H1 (cell line): Measurements from ENCODE around the gene CHAD. TPM values are rescaled to one million over a fixed set of nuclear protein-coding genes. Genes with fewer than 3 reads are reported as not detected.

ENCODE experiments used
- CTCF ChIA-PET: fragments of 300-600 bp; sonication (Branson Sonifier 250); formaldehyde crosslinking; loops from one replicate; lab custom pipeline; 2021; ENCODE audit not compliant: partially characterized antibody; lab: Charles Lee
- POLR2A ChIA-PET: fragments of 300-600 bp; sonication (Branson Sonifier 250); formaldehyde crosslinking; loops from one replicate; lab custom pipeline; 2021; ENCODE audit warnings: inconsistent platforms; ENCODE audit not compliant: partially characterized antibody; lab: Charles Lee
- DNase-seq, 2 experiments: peaks; one replicate each; pipeline versions ENCODE4 v3.0.0 to v3.0.0-alpha.2; 2010 to 2022; ENCODE audit warnings: low spot score in 2 of 2, low read depth in 1 of 2, mixed read lengths in 1 of 2
- FAIRE-seq: peaks from 2 replicates; lab custom pipeline; 2011; peaks lifted over from hg19 to GRCh38; lab: Jason Lieb, UNC
- H2AFZ ChIP-seq: 2 replicates; pipeline ENCODE4 v1.8.1; 2012; ENCODE audit warnings: low read length, inconsistent platforms
- H2AK5ac ChIP-seq: 2 replicates; pipeline ENCODE4 v1.6.1; 2013; ENCODE audit warnings: low read depth, low read length
- H2BK120ac ChIP-seq: replicated peaks from 2 replicates; pipeline ENCODE3; 2013; ENCODE audit warnings: low read depth, low read length, inconsistent platforms
- H2BK12ac ChIP-seq: 2 replicates; pipeline ENCODE4 v1.6.1; 2013; ENCODE audit warnings: low read depth, low read length
- H2BK15ac ChIP-seq: 2 replicates; pipeline ENCODE4 v1.6.1; 2013; ENCODE audit warnings: low read length
- H2BK20ac ChIP-seq: 2 replicates; pipeline ENCODE4 v1.6.1; 2013; ENCODE audit warnings: low read length
- H2BK5ac ChIP-seq: 2 replicates; pipeline ENCODE4 v1.6.1; 2013; ENCODE audit warnings: low read depth, low read length
- H3K14ac ChIP-seq: 2 replicates; pipeline ENCODE4 v1.6.1; 2013; ENCODE audit warnings: inconsistent platforms; ENCODE audit not compliant: insufficient read length
- H3K18ac ChIP-seq: 2 replicates; pipeline ENCODE4 v1.6.1; 2013; ENCODE audit warnings: low read length; ENCODE audit errors: extremely low read depth
- H3K23ac ChIP-seq: 2 replicates; pipeline ENCODE4 v1.6.1; 2013; ENCODE audit warnings: inconsistent platforms; ENCODE audit not compliant: insufficient read length
- H3K23me2 ChIP-seq: 2 replicates; pipeline ENCODE4 v1.6.1; 2013; ENCODE audit warnings: low read depth, low read length
- H3K27ac ChIP-seq: 2 replicates; pipeline ENCODE4 v1.6.1; 2011; ENCODE audit warnings: low read depth, low read length, inconsistent platforms
- H3K27me3 ChIP-seq, 4 experiments: replicated peaks in 1 of 4; 1 replicate in 1 of 4; 2 replicates in 3 of 4; pipeline versions ENCODE4 v1.6.1 to v1.8.1; 2011 to 2013; ENCODE audit warnings: low read length in 3 of 4, mild to moderate bottlenecking in 3 of 4, inconsistent platforms in 2 of 4, mixed read lengths in 2 of 4, moderate library complexity in 1 of 4; ENCODE audit not compliant: control insufficient read depth in 3 of 4, insufficient read depth in 3 of 4; ENCODE audit errors: extremely low read depth in 1 of 4
- H3K36me3 ChIP-seq, 4 experiments: 2 replicates each; pipeline versions ENCODE4 v1.6.1 to v1.8.1; 2011 to 2013; ENCODE audit warnings: mild to moderate bottlenecking in 4 of 4, low read length in 3 of 4, moderate library complexity in 2 of 4, control low read depth in 1 of 4, inconsistent platforms in 1 of 4; ENCODE audit not compliant: insufficient read depth in 4 of 4, control insufficient read depth in 2 of 4
- H3K4ac ChIP-seq: replicated peaks from 2 replicates; pipeline ENCODE3; 2013; ENCODE audit warnings: low read length, low read depth, mixed read lengths, inconsistent platforms; ENCODE audit not compliant: insufficient read length
- H3K4me1 ChIP-seq, 4 experiments: replicated peaks in 1 of 4; 1 replicate in 1 of 4; 2 replicates in 3 of 4; pipeline versions ENCODE4 v1.6.1 to v1.8.1; 2011 to 2013; ENCODE audit warnings: low read length in 3 of 4, inconsistent platforms in 2 of 4, mixed read lengths in 1 of 4; ENCODE audit not compliant: insufficient read depth in 4 of 4, control insufficient read depth in 3 of 4
- H3K4me2 ChIP-seq, 2 experiments: 2 replicates each; pipeline versions ENCODE4 v1.6.1 to v1.8.1; 2011 to 2013; ENCODE audit warnings: low read depth in 2 of 2, low read length in 2 of 2, control low read depth in 1 of 2, inconsistent platforms in 1 of 2, mild to moderate bottlenecking in 1 of 2; ENCODE audit not compliant: insufficient read depth in 1 of 2
- H3K4me3 ChIP-seq, 4 experiments: fragments of 200-600, 300-600 bp in 1 of 4; sonication (generic), shearing (Covaris generic), sonication (Bioruptor Twin) in 1 of 4; 2 replicates each; pipeline versions ENCODE4 v1.5.1 to v1.8.1; 2011 to 2016; ENCODE audit warnings: low read length in 4 of 4, low read depth in 3 of 4, control low read depth in 2 of 4, inconsistent platforms in 2 of 4, mild to moderate bottlenecking in 2 of 4, mixed read lengths in 1 of 4, moderate library complexity in 1 of 4; ENCODE audit not compliant: insufficient read depth in 2 of 4; ENCODE audit errors: extremely low read depth in 1 of 4
- H3K56ac ChIP-seq: replicated peaks from 2 replicates; pipeline ENCODE3; 2013; ENCODE audit warnings: low read depth, mild to moderate bottlenecking, mixed read lengths, low read length, inconsistent platforms; ENCODE audit not compliant: insufficient read length
- H3K79me1 ChIP-seq: 2 replicates; pipeline ENCODE4 v1.6.1; 2013; ENCODE audit warnings: low read depth, low read length, control low read depth
- H3K79me2 ChIP-seq, 2 experiments: 2 replicates each; pipeline versions ENCODE4 v1.6.1 to v1.8.1; 2012 to 2013; ENCODE audit warnings: low read length in 2 of 2, mild to moderate bottlenecking in 2 of 2, inconsistent platforms in 1 of 2; ENCODE audit not compliant: insufficient read depth in 2 of 2, control insufficient read depth in 1 of 2
- H3K9ac ChIP-seq, 4 experiments: replicated peaks in 1 of 4; 1 replicate in 1 of 4; 2 replicates in 3 of 4; pipeline versions ENCODE4 v1.6.1 to v1.8.1; 2011 to 2013; ENCODE audit warnings: low read depth in 3 of 4, low read length in 3 of 4, control low read depth in 2 of 4, mild to moderate bottlenecking in 2 of 4, moderate library complexity in 2 of 4, inconsistent platforms in 1 of 4; ENCODE audit errors: extremely low read depth in 1 of 4
- H3K9me3 ChIP-seq, 2 experiments: 2 replicates each; pipeline versions ENCODE4 v1.6.1 to v1.8.1; 2012 to 2013; ENCODE audit warnings: mild to moderate bottlenecking in 2 of 2, moderate library complexity in 2 of 2, control low read depth in 1 of 2, inconsistent platforms in 1 of 2, low read depth in 1 of 2, low read length in 1 of 2, mixed read lengths in 1 of 2; ENCODE audit not compliant: insufficient read depth in 2 of 2
- H4K20me1 ChIP-seq, 2 experiments: replicated peaks in 1 of 2; 2 replicates each; pipeline versions ENCODE3 to v1.8.1; 2011 to 2013; ENCODE audit warnings: inconsistent platforms in 2 of 2, low read length in 2 of 2, mild to moderate bottlenecking in 1 of 2; ENCODE audit not compliant: insufficient read depth in 2 of 2, control insufficient read depth in 1 of 2
- H4K5ac ChIP-seq: 2 replicates; pipeline ENCODE4 v1.6.1; 2013; ENCODE audit warnings: low read length, low read depth, mixed read lengths, inconsistent platforms; ENCODE audit not compliant: insufficient read length
- H4K8ac ChIP-seq: 2 replicates; pipeline ENCODE4 v1.8.0; 2013; ENCODE audit warnings: mild to moderate bottlenecking, moderate library complexity, low read length, inconsistent platforms; ENCODE audit not compliant: insufficient read depth; ENCODE audit errors: extremely low read depth
- H4K91ac ChIP-seq: replicated peaks from 2 replicates; pipeline ENCODE3; 2013; ENCODE audit warnings: low read length, mixed read lengths, inconsistent platforms; ENCODE audit not compliant: insufficient read length
- CBX5 ChIP-seq: fragments of 300-800, 300-1000 bp; sonication (generic); IDR thresholded peaks from 2 replicates; pipeline ENCODE4 v1.7.1; 2016; ENCODE audit warnings: antibody characterized with exemption, low read length, low read depth
- CREB1 ChIP-seq: IDR thresholded peaks from 2 replicates; pipeline ENCODE4 v1.6.1; 2012; ENCODE audit warnings: inconsistent platforms
- CTBP2 ChIP-seq: IDR thresholded peaks from 2 replicates; pipeline ENCODE4 v1.7.0; 2011; ENCODE audit warnings: borderline replicate concordance, mild to moderate bottlenecking, moderate library complexity, mixed read lengths, low read length; ENCODE audit not compliant: insufficient read depth, insufficient read length
- KDM4A ChIP-seq: IDR thresholded peaks from one replicate; pipeline ENCODE4 v1.7.1; 2012; ENCODE audit warnings: low read depth, mild to moderate bottlenecking, moderate library complexity, low read length, inconsistent platforms; ENCODE audit not compliant: severe bottlenecking
- NRF1 ChIP-seq: IDR thresholded peaks from 2 replicates; pipeline ENCODE4 v1.6.1; 2011; ENCODE audit warnings: mild to moderate bottlenecking, low read depth, low read length, improper control_type of control experiment
- POLR2A ChIP-seq, 2 experiments: IDR thresholded peaks; 1 replicate in 1 of 2; 2 replicates in 1 of 2; pipeline ENCODE4 v1.6.1; 2011; ENCODE audit warnings: low read depth in 2 of 2, low read length in 2 of 2, mild to moderate bottlenecking in 2 of 2; ENCODE audit errors: control extremely low read depth in 1 of 2
- WGBS, 2 experiments: shearing (Covaris generic) in 1 of 2; methylation state at CpG; one replicate each; pipeline versions ENCODE4 v1.1.6 to v1.1.7; 2013 to 2015; ENCODE audit warnings: low lambda C conversion rate in 2 of 2, mixed read lengths in 2 of 2, inconsistent platforms in 1 of 2, low coverage in 1 of 2, missing lambda C conversion rate in 1 of 2; ENCODE audit not compliant: insufficient replicate concordance in 2 of 2, insufficient coverage in 1 of 2, insufficient read length in 1 of 2; ENCODE audit errors: extremely low coverage in 1 of 2, missing lambda C conversion rate in 1 of 2; 5-methylcytosine and 5-hydroxymethylcytosine counted together
- polyA plus RNA-seq, 7 experiments: library from polyadenylated mRNA; depleted of rRNA in 3 of 7; stranded (reverse) in 5 of 7; unstranded in 2 of 7; fragments of >200 nt in 5 of 7; fragments of 200-250 nt in 2 of 7; gene quantifications; 1 replicate in 5 of 7; 2 replicates in 1 of 7; 4 replicates in 1 of 7; pipeline versions ENCODE4 v1.2.1 to v1.2.3, GENCODE V29; 2011 to 2013; ENCODE audit warnings: missing spikeins in 2 of 7, mixed read lengths in 2 of 7
- total RNA-seq: library from RNA; stranded (reverse); fragmentation: NEBNext Ultra II Directional; extraction: Animal tissue kit (Norgen Biotek cat#: 25700); gene quantifications from 2 replicates; pipeline ENCODE4 v1.2.1, GENCODE V29; 2021

The CHAD gene
- total and polyA plus RNA-seq, 2 of the 8 experiments (the other 6 are each of a cell fraction or from before 2014, with no cell fraction given): 0.03 TPM; not detected in 1

GRCh38 chr17:50513495-50513894 is 44.8 kb upstream of the CHAD start:
- POLR2A ChIA-PET: interaction anchor here (0.9 kb wide), 1 partner anchor 29 kb away, joined by 3 read pairs; no protein-coding TSS in a partner anchor
- no peak overlapping the region for H3K56ac ChIP-seq

More at GRCh38 chr17:50513495-50513894, 44.8 kb upstream of the CHAD start:
- H2BK120ac ChIP-seq: no peak overlapping the region
- no peaks in the 10 kb centered on the region for H3K36me3 ChIP-seq
- H4K20me1 ChIP-seq: peaks cover 1 to 3% of the 10 kb centered on the region in 2 experiments
- WGBS, 2 experiments: 88% methylated on average over 4 of the region's 4 CpGs; no CpG with 5 or more reads in 1 of the 2 experiments
- H4K5ac ChIP-seq: no peak overlapping the region
- no peak overlapping the region for H2AFZ ChIP-seq
- no peak overlapping the region for H2AK5ac ChIP-seq
- H4K91ac ChIP-seq: no peak overlapping the region
- no peak for FAIRE-seq
- no peak overlapping the region for H3K23ac ChIP-seq
- no peaks in the 10 kb centered on the region; a peak in 2 of 7 replicates for H3K27me3 ChIP-seq
- H3K27ac ChIP-seq: no peak overlapping the region
- H3K18ac ChIP-seq: no peak overlapping the region
- no peak overlapping the region for H2BK20ac ChIP-seq
- peaks cover 0 to 5% (median 4%) of the 10 kb centered on the region in 4 experiments; a peak in 5 of 7 replicates for H3K4me1 ChIP-seq
- H3K9ac ChIP-seq: no peak overlapping the region
- H3K14ac ChIP-seq: no peak overlapping the region
- H4K8ac ChIP-seq: no peak overlapping the region
- no peaks in the 10 kb centered on the region for H3K9me3 ChIP-seq
- DNase-seq: no peak
- no peak overlapping the region for H2BK5ac ChIP-seq
- H3K4me2 ChIP-seq: no peak overlapping the region
- H3K23me2 ChIP-seq: peaks cover 3% of the 10 kb centered on the region; the same call in 1 of the 2 replicates
- no peak overlapping the region for H2BK15ac ChIP-seq
- no peak overlapping the region for H3K4ac ChIP-seq
- H3K79me2 ChIP-seq: no peaks in the 10 kb centered on the region
- TF ChIP-seq POLR2A (IDR thresholded peaks at IDR 0.05; ENCODE audit: control extremely low read depth in 1 of 2, low read depth in 2 of 2, low read length in 2 of 2) (no peak), CBX5 (no peak), CREB1 (no peak), NRF1 (no peak), KDM4A (no peak), CTBP2 (no peak)
- no peaks in the 10 kb centered on the region for H3K79me1 ChIP-seq
- no peak overlapping the region for H2BK12ac ChIP-seq
- no peak overlapping the region for H3K4me3 ChIP-seq
- CTCF ChIA-PET: interaction anchor here (0.7 to 1.3 kb wide), 2 partner anchors 31 to 399 kb away, joined by 3 to 7 read pairs; no protein-coding TSS in a partner anchor
